OCI-LY3 (cell line): ENCODE results near the gene BRINP2.

Experiments
- H2AFZ ChIP-seq: fragments of 200-600, 300-600 bp; shearing (Covaris generic); 2 replicates; pipeline ENCODE4 v1.6.0; 2014; ENCODE audit warnings: antibody characterized with exemption, low read depth, low read length
- H3K27ac ChIP-seq: fragments of 200-600, 300-600 bp; sonication (generic); 2 replicates; pipeline ENCODE4 v1.5.1; 2014; ENCODE audit warnings: mild to moderate bottlenecking, low read length, moderate library complexity, mixed read lengths
- H3K27me3 ChIP-seq: fragments of 200-600, 300-600 bp; sonication (generic); 2 replicates; pipeline ENCODE4 v1.6.1; 2014; ENCODE audit warnings: low read depth, low read length, mixed read lengths
- H3K36me3 ChIP-seq: fragments of 200-600, 300-600 bp; sonication (generic); replicated peaks from 2 replicates; pipeline ENCODE3; 2014; ENCODE audit warnings: low read depth, low read length, mixed read lengths
- H3K4me1 ChIP-seq: fragments of 300-600, 200-600 bp; sonication (generic); 2 replicates; pipeline ENCODE4 v1.6.1; 2014; ENCODE audit warnings: low read length, mixed read lengths
- H3K4me2 ChIP-seq: fragments of 200-600, 300-600 bp; sonication (generic); 2 replicates; pipeline ENCODE4 v1.6.1; 2014; ENCODE audit warnings: low read length, mixed read lengths
- H3K4me3 ChIP-seq: fragments of 300-600, 200-600 bp; sonication (generic); 2 replicates; pipeline ENCODE4 v1.5.1; 2014; ENCODE audit warnings: antibody characterized with exemption, mild to moderate bottlenecking, low read length, moderate library complexity
- H3K79me2 ChIP-seq: fragments of 300-600, 200-600 bp; shearing (Covaris generic); 2 replicates; pipeline ENCODE4 v1.6.1; 2014; ENCODE audit warnings: mild to moderate bottlenecking, low read length, mixed read lengths
- H3K9ac ChIP-seq: fragments of 300-600, 200-600 bp; shearing (Covaris generic); 2 replicates; pipeline ENCODE4 v1.6.0; 2014; ENCODE audit warnings: mild to moderate bottlenecking, low read length, moderate library complexity
- H3K9me3 ChIP-seq: fragments of 200-600, 300-600 bp; shearing (Covaris generic); 2 replicates; pipeline ENCODE4 v1.6.1; 2014; ENCODE audit warnings: low read length, mixed read lengths; ENCODE audit not compliant: insufficient read depth
- H4K20me1 ChIP-seq: fragments of 200-600, 300-600 bp; sonication (generic); 2 replicates; pipeline ENCODE4 v1.6.1; 2016; ENCODE audit warnings: low read length, mixed read lengths; ENCODE audit not compliant: insufficient read depth
- CTCF ChIP-seq: fragments of 200-600, 300-600 bp; sonication (generic); IDR thresholded peaks from 2 replicates; pipeline ENCODE4 v1.5.1; 2014; ENCODE audit warnings: antibody characterized with exemption, low read length, low read depth
- EZH2phosphoT487 ChIP-seq: fragments of 200-600 bp; shearing (Covaris generic); IDR thresholded peaks from 2 replicates; pipeline ENCODE4 v1.6.1; 2018; ENCODE audit warnings: antibody characterized with exemption, mixed run types, low read depth

The BRINP2 gene

DNA sequence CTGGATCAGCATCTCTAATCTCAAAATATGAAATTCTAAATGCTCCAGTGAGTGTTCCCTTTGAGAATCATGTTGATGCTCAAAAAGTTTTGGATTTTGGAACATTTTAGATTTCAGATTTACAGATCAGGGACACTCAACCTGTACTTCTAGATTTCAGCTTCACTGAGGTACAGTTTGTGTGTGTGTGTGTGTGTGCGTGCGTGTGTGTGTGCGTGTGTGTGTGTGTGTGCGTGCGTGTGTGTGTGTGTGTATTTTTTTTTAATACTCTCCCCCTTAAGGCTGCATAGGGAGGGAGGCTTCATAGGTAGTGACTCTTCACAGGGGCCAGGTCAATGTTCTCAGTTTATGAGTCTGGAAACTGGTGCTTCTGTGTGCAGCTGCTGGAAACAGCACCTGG lies 77.5 kb downstream of the BRINP2 start:
- H3K4me3 ChIP-seq, result no peak overlapping the region
- no peaks in the 10 kb centered on the region for H3K79me2 ChIP-seq
- no peak overlapping the region for H3K27ac ChIP-seq
- H3K4me2 ChIP-seq, result no peak overlapping the region
- H3K36me3 ChIP-seq, result no peaks in the 10 kb centered on the region
- no peaks in the 10 kb centered on the region for H4K20me1 ChIP-seq
- H3K9me3 ChIP-seq, result no peaks in the 10 kb centered on the region
- H2AFZ ChIP-seq, result no peak overlapping the region
- no peaks in the 10 kb centered on the region for H3K4me1 ChIP-seq
- H3K9ac ChIP-seq, result no peak overlapping the region
- no peak for TF ChIP-seq EZH2phosphoT487
- TF ChIP-seq CTCF, result no peak
- H3K27me3 ChIP-seq, result 0 out of 2 replicates have a peak, but pooled peaks cover 5% of the 10 kb centered on the region

DNA sequence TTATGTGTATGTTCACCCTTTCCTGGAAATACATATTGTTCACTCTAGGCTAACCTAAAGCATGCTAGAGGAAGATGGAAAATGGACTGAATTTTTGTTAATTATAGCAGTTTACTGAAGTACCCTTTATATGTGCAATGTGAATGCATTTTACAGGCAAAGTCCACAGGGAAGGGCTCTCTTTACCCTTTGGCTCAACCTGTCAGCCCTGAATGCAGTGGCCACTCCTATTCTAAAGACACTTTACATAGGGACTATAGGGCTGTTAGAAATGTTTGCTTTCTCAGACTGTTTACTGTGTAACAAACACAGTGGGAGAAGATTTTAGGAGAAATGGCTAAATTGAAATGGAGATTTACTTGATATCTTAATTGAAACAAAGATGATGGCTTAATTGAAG lies 78.5 kb downstream of the BRINP2 start:
- Histone ChIP-seq H3K9me3 (no peaks in the 10 kb centered on the region), H2AFZ (no peak overlapping the region), H3K36me3 (no peaks in the 10 kb centered on the region), H3K4me2 (no peak overlapping the region), H3K27ac (no peak overlapping the region), H3K27me3 (0 out of 2 replicates have a peak, but pooled peaks cover 5% of the 10 kb centered on the region), H3K79me2 (no peaks in the 10 kb centered on the region), H3K4me3 (no peak overlapping the region), H4K20me1 (no peaks in the 10 kb centered on the region), H3K9ac (no peak overlapping the region), H3K4me1 (no peaks in the 10 kb centered on the region)
- TF ChIP-seq EZH2phosphoT487 (no peak), CTCF (no peak)

GRCh38 chr1:177252877-177253276 lies 82.1 kb downstream of the BRINP2 start:
- 0 out of 2 replicates have a peak, but pooled peaks cover 13% of the 10 kb centered on the region for H3K27me3 ChIP-seq
- H3K36me3 ChIP-seq, result no peaks in the 10 kb centered on the region
- no peaks in the 10 kb centered on the region for H3K79me2 ChIP-seq
- TF ChIP-seq EZH2phosphoT487, result no peak
- no peak for TF ChIP-seq CTCF
- no peak overlapping the region for H3K9ac ChIP-seq
- no peak overlapping the region for H2AFZ ChIP-seq
- H3K4me3 ChIP-seq, result no peak overlapping the region
- no peaks in the 10 kb centered on the region for H3K9me3 ChIP-seq
- no peaks in the 10 kb centered on the region for H4K20me1 ChIP-seq
- no peak overlapping the region for H3K27ac ChIP-seq
- no peaks in the 10 kb centered on the region for H3K4me1 ChIP-seq
- no peak overlapping the region for H3K4me2 ChIP-seq

- no peaks in the 10 kb centered on the region for H4K20me1 ChIP-seq
- H3K4me1 ChIP-seq, result no peaks in the 10 kb centered on the region
- TF ChIP-seq CTCF (no peak), EZH2phosphoT487 (no peak)
- H3K4me2 ChIP-seq, result no peak overlapping the region
- 0 out of 2 replicates have a peak, but pooled peaks cover 13% of the 10 kb centered on the region for H3K27me3 ChIP-seq
- H3K27ac ChIP-seq, result no peak overlapping the region
- no peak overlapping the region for H2AFZ ChIP-seq
- no peaks in the 10 kb centered on the region for H3K36me3 ChIP-seq
- H3K9ac ChIP-seq, result no peak overlapping the region
- no peaks in the 10 kb centered on the region for H3K79me2 ChIP-seq
- H3K9me3 ChIP-seq, result no peaks in the 10 kb centered on the region
- no peak overlapping the region for H3K4me3 ChIP-seq
These were observed 84.7 kb downstream of the BRINP2 start for GRCh38 chr1:177255411-177255810.
